B cell (primary cell): Measurements from ENCODE around the gene GLRA3. TPM values are rescaled to one million over a fixed set of nuclear protein-coding genes. Genes with fewer than 3 reads are reported as not detected.

Source experiments
- ATAC-seq: fragments of 200-7000 bp; cut with Tn5 transposase; one replicate; pipeline ENCODE4 v1.10.0; 2021; ENCODE audit warnings: low read depth, mild to moderate bottlenecking, moderate number of reproducible peaks, moderate library complexity
- CTCF ChIA-PET: fragments of 350-600 bp; sonication (Branson Sonifier 250); formaldehyde crosslinking; loops from one replicate; lab custom pipeline; 2021; ENCODE audit warnings: antibody characterized with exemption, inconsistent platforms; lab: Charles Lee
- POLR2A ChIA-PET: fragments of 350-600 bp; sonication (Branson Sonifier 250); formaldehyde crosslinking; loops from one replicate; lab custom pipeline; 2021; ENCODE audit warnings: antibody characterized with exemption; lab: Charles Lee
- DNase-seq: peaks from one replicate; pipeline ENCODE4 v3.0.0; 2013
- H2AFZ ChIP-seq: 2 replicates; pipeline ENCODE4 v1.6.1; 2012; ENCODE audit warnings: mild to moderate bottlenecking, low read depth, low read length; ENCODE audit not compliant: insufficient read depth, poor library complexity, severe bottlenecking
- H3K27ac ChIP-seq, 2 donors: 1 replicate in 1 of 2; 2 replicates in 1 of 2; pipeline ENCODE4 v1.5.1; 2012 to 2013; ENCODE audit warnings: low read length in 2 of 2, mild to moderate bottlenecking in 2 of 2, moderate library complexity in 1 of 2
- H3K27me3 ChIP-seq, 4 experiments: fragments of 200-600 bp in 1 of 4; sonication (generic) in 1 of 4; replicated peaks in 1 of 4; 1 replicate in 2 of 4; 2 replicates in 2 of 4; pipeline versions ENCODE4 v1.6.1 to v1.7.0; 2013 to 2016; ENCODE audit warnings: low read length in 3 of 4, mild to moderate bottlenecking in 2 of 4, mixed read lengths in 1 of 4, moderate library complexity in 1 of 4; ENCODE audit not compliant: insufficient read depth in 4 of 4, control insufficient read depth in 3 of 4; ENCODE audit errors: control extremely low read depth in 1 of 4
- H3K36me3 ChIP-seq, 2 experiments: replicated peaks in 1 of 2; 1 replicate in 1 of 2; 2 replicates in 1 of 2; pipeline versions ENCODE4 v1.6.1 to v1.7.1; 2013; ENCODE audit warnings: low read length in 1 of 2; ENCODE audit not compliant: insufficient read depth in 2 of 2, control insufficient read depth in 1 of 2; ENCODE audit errors: control extremely low read depth in 1 of 2, extremely low read depth in 1 of 2
- H3K4me1 ChIP-seq, 2 donors: fragments of 200-600 bp in 1 of 2; sonication (generic) in 1 of 2; 1 replicate in 1 of 2; 2 replicates in 1 of 2; pipeline versions ENCODE4 v1.5.1 to v1.6.1; 2013 to 2017; ENCODE audit warnings: low read length in 2 of 2; ENCODE audit not compliant: control insufficient read depth in 2 of 2, insufficient read depth in 2 of 2
- H3K4me2 ChIP-seq: replicated peaks from 2 replicates; pipeline ENCODE3; 2012; ENCODE audit warnings: mild to moderate bottlenecking, low read depth, low read length; ENCODE audit not compliant: poor library complexity, severe bottlenecking
- H3K4me3 ChIP-seq, 5 experiments: fragments of 200-600 bp in 1 of 5; sonication (generic) in 1 of 5; 1 replicate in 3 of 5; 2 replicates in 2 of 5; pipeline versions ENCODE4 v1.5.1 to v1.7.0; 2011 to 2016; ENCODE audit warnings: low read length in 4 of 5, mild to moderate bottlenecking in 4 of 5, low read depth in 2 of 5, control low read depth in 1 of 5, moderate library complexity in 1 of 5; ENCODE audit not compliant: insufficient read depth in 1 of 5; ENCODE audit errors: control extremely low read depth in 1 of 5, extremely low read depth in 1 of 5
- H3K79me2 ChIP-seq: fragments of 200-600 bp; sonication (generic); one replicate; pipeline ENCODE4 v1.6.0; 2016; ENCODE audit warnings: low read length; ENCODE audit not compliant: control insufficient read depth, insufficient read depth
- H3K9ac ChIP-seq: fragments of 200-600 bp; sonication (generic); 2 replicates; pipeline ENCODE4 v1.6.1; 2017; ENCODE audit warnings: mild to moderate bottlenecking, low read length, moderate library complexity
- H3K9me3 ChIP-seq, 3 donors: one replicate each; pipeline versions ENCODE4 v1.6.1 to v1.7.1; 2013; ENCODE audit warnings: low read length in 2 of 3; ENCODE audit not compliant: control insufficient read depth in 2 of 3, insufficient read depth in 1 of 3; ENCODE audit errors: control extremely low read depth in 1 of 3
- H4K20me1 ChIP-seq: 2 replicates; pipeline ENCODE4 v1.6.0; 2012; ENCODE audit warnings: mild to moderate bottlenecking, low read length; ENCODE audit not compliant: insufficient read depth, control insufficient read depth, poor library complexity, severe bottlenecking
- H3K27ac Mint-ChIP-seq: one replicate; pipeline ENCODE4 v1.8.0; 2021; ENCODE audit warnings: mixed read lengths
- H3K27me3 Mint-ChIP-seq: one replicate; pipeline ENCODE4 v1.8.0; 2021; ENCODE audit warnings: mixed read lengths
- H3K4me1 Mint-ChIP-seq: one replicate; pipeline ENCODE4 v1.8.0; 2021; ENCODE audit warnings: mixed read lengths
- H3K4me3 Mint-ChIP-seq: one replicate; pipeline ENCODE4 v1.8.0; 2021; ENCODE audit warnings: mixed read lengths
- H3K9me3 Mint-ChIP-seq: one replicate; pipeline ENCODE4 v1.8.0; 2022; ENCODE audit warnings: mixed read lengths; ENCODE audit not compliant: insufficient read depth
- EZH2 ChIP-seq: IDR thresholded peaks from 2 replicates; pipeline ENCODE4 v1.6.1; 2012; ENCODE audit warnings: borderline replicate concordance, low read depth, mild to moderate bottlenecking, moderate library complexity, low read length; ENCODE audit not compliant: insufficient read depth, poor library complexity, severe bottlenecking
- WGBS: methylation state at CpG from one replicate; pipeline ENCODE4 v1.1.5; 2013; ENCODE audit warnings: missing lambda C conversion rate; ENCODE audit not compliant: insufficient coverage; 5-methylcytosine and 5-hydroxymethylcytosine counted together
- intact Hi-C: fragments of 100-400 bp; cut with micrococcal nuclease; formaldehyde crosslinking; loops from one replicate; pipeline ENCODE4 v1.10.0; 2022
- polyA plus RNA-seq: library from polyadenylated mRNA; depleted of rRNA; stranded (reverse); fragments of >200 nt; gene quantifications from 2 replicates; pipeline ENCODE4 v1.2.3, GENCODE V29; 2012
- total RNA-seq, 2 donors: library from RNA; stranded (reverse); fragments of 120-200 nt in 1 of 2; gene quantifications; 1 replicate in 1 of 2; 2 replicates in 1 of 2; pipeline versions ENCODE4 v1.2.3 to v1.2.4, GENCODE V29; 2013 to 2022
- TF ChIP-seq, protein P1 (sequence below): fragments of 200-600 bp; IDR thresholded peaks from one replicate; pipeline ENCODE4 v1.8.0; 2022; ENCODE audit warnings: antibody characterized with exemption, mild to moderate bottlenecking

The GLRA3 gene
- total and polyA plus RNA-seq, 2 donors (not counting 1 experiment from before 2014, with no cell fraction given), result 0.12 to 0.30 TPM

DNA sequence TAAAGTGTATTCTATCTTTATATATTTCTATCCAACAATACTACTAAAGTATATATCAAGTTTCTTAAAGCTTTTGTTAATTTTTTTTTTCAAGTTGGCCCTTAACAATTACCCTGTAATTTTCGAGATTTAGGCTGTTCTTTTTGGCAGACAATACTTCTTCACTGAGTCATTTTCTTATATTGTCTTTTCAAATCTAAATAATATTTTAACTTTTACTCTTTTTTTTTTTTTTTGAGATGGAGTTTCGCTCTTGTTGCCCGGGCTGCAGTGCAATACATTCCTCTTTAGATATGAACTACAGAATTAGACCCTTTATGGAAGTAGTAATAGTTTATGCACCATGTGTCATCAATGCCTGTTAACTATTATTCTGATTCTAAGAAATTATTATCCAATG lies 120.7 kb downstream of the GLRA3 start:
- no peak overlapping the region for H2AFZ ChIP-seq
- Mint-ChIP-seq H3K4me1 (no peaks in the 10 kb centered on the region), H3K9me3 (no peaks in the 10 kb centered on the region), H3K27me3 (no peaks in the 10 kb centered on the region), H3K27ac (no peak overlapping the region), H3K4me3 (no peak overlapping the region)
- no peaks in the 10 kb centered on the region for H3K36me3 ChIP-seq
- no peak overlapping the region for H3K4me3 ChIP-seq
- H3K9ac ChIP-seq, result no peak overlapping the region
- no CpG with 5 or more reads among the region's 3 CpGs for WGBS
- H3K9me3 ChIP-seq, result no peaks in the 10 kb centered on the region
- intact Hi-C loops, result no loop called here
- TF ChIP-seq, protein P1, sequence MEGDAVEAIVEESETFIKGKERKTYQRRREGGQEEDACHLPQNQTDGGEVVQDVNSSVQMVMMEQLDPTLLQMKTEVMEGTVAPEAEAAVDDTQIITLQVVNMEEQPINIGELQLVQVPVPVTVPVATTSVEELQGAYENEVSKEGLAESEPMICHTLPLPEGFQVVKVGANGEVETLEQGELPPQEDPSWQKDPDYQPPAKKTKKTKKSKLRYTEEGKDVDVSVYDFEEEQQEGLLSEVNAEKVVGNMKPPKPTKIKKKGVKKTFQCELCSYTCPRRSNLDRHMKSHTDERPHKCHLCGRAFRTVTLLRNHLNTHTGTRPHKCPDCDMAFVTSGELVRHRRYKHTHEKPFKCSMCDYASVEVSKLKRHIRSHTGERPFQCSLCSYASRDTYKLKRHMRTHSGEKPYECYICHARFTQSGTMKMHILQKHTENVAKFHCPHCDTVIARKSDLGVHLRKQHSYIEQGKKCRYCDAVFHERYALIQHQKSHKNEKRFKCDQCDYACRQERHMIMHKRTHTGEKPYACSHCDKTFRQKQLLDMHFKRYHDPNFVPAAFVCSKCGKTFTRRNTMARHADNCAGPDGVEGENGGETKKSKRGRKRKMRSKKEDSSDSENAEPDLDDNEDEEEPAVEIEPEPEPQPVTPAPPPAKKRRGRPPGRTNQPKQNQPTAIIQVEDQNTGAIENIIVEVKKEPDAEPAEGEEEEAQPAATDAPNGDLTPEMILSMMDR, result no peak
- no peak for TF ChIP-seq EZH2
- no peaks in the 10 kb centered on the region for H3K79me2 ChIP-seq
- CTCF ChIA-PET, result no interaction called here
- no peak for ATAC-seq
- no peaks in the 10 kb centered on the region for H3K27me3 ChIP-seq
- no peaks in the 10 kb centered on the region for H4K20me1 ChIP-seq
- H3K27ac ChIP-seq, result no peak overlapping the region
- H3K4me2 ChIP-seq, result no peak overlapping the region
- H3K4me1 ChIP-seq, result no peaks in the 10 kb centered on the region
- DNase-seq, result no peak
- POLR2A ChIA-PET, result no interaction called here

DNA sequence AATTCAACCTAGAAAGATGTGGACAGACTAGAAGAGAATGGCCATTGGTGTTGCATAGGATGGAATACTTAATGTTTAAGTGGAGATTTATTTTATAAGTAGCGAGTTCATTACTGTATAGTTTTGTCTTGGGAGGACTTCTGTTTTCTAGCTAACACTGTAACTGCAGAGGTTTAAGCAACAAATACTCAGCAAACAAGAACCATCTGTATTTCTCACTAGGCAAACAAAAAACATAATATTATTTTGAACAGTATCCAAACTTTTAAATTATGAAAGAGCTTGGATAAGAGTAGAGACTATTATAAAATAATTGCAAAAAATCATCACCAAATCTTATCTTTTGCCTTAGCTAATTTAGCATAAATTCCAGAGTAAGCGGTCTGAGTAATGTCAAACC lies 121.1 kb downstream of the GLRA3 start:
- Histone ChIP-seq H3K4me2 (no peak overlapping the region), H3K4me1 (no peaks in the 10 kb centered on the region), H3K27ac (no peak overlapping the region), H4K20me1 (no peaks in the 10 kb centered on the region), H3K36me3 (no peaks in the 10 kb centered on the region), H3K79me2 (no peaks in the 10 kb centered on the region), H3K9me3 (no peaks in the 10 kb centered on the region), H3K9ac (no peak overlapping the region), H2AFZ (no peak overlapping the region), H3K4me3 (no peak overlapping the region), H3K27me3 (no peaks in the 10 kb centered on the region)
- no peak for TF ChIP-seq EZH2
- TF ChIP-seq, protein P1, result no peak
- Mint-ChIP-seq H3K4me1 (no peaks in the 10 kb centered on the region), H3K4me3 (no peak overlapping the region), H3K27me3 (no peaks in the 10 kb centered on the region), H3K27ac (no peak overlapping the region), H3K9me3 (no peaks in the 10 kb centered on the region)
- no peak for DNase-seq
- no peak for ATAC-seq
- intact Hi-C loops, result no loop called here
- no CpG with 5 or more reads among the region's 2 CpGs for WGBS
- CTCF ChIA-PET, result no interaction called here
- POLR2A ChIA-PET, result no interaction called here
